ENCODE results near the gene ANXA9. TPM values are rescaled to one million over a fixed set of nuclear protein-coding genes. Genes with fewer than 3 reads are reported as not detected.

Gene ANXA9
- total and polyA plus RNA-seq, 2 of the 4 experiments (the other 2 are of a cell fraction), result 0.21 to 0.36 TPM

DNA sequence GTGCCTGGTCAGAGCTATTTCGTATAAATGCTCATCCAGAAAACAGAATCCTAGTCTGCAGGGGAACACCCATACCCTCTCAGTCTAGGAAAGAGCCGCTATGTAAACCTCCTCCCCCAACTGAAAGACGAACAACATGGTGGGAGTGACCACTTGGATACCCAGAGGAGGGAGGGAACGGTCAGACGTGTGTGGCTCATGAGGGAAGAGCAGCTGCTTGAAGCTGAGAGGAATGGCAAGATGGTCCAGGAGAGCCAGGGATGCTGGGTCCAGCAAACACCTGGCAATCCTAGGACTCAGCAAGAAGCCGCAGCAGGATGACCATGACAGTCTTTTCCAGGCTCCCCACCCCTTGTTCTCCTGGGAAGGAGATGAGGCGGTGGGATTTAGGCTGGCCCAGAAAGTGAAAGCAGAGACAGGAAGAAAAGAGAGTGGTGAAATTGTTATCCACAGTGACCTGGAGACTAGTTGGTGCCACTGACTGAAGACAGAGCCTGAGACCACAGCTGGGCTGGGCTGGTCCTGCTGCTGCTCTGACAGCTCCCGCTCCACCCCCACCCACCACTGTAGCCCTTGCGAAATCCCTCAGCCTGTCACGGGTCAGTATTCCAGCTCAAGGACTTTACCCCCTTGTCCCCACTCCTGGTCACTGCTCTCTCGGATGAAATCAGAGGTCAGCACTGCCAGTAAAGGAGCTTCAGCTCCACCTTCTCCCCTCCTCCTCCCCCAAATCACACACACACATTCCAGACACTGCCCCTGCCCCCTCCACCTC lies 11.1 kb upstream of the ANXA9 start (continued):
- no peak for TF ChIP-seq RAD21 (IDR thresholded peaks at IDR 0.05; ENCODE audit: low read length)
- TF ChIP-seq SMC3 (IDR thresholded peaks at IDR 0.05; ENCODE audit: low read depth, low read length), result no peak
- no peak for TF ChIP-seq MAFK (IDR thresholded peaks at IDR 0.05; ENCODE audit: low read depth, low read length)

DNA sequence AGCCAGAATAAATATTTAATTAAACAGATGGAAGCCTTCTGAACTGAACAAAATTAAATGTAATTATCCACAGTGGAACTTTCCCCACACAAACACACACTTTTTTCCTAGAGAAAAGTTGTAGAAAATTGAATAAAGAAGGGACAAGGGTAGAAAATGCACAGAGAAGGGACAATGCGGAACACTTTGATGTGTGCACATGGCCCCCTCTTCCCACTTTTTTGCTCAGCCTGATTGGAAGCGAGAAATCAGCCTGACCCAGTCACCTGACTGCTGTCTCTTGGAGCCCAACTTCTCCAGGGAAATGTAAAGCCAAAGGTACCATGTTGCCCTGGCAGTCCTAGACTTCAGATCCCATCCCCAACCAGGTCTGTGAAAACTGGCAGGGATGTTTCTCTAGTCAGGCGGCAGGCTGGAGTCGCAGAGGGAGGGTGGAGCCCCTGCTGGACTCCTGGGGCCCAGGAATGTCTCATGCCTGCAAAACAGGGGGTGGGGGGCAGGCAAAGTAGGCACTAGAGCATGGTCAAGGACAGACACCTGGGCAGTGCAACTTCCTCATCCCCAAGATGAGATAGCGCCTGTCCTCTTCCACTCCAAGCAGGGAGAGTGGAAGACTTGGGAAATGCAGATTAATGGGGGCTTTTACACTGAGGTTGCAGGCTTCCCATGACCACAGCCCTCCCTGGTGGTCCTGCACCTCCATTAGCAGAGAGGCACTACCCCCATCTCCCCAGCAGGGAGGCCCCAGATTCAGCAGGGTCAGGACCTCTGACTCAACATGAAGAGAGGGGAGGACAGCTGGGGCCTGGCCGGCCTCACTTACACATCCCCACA lies 10.3 kb upstream of the ANXA9 start:
- peak overlapping the region in 1 of 2 experiments; percentile 65; a peak in 2 of 4 replicates for H4K8ac ChIP-seq (ENCODE audit: low read depth in 2 of 2, low read length in 2 of 2)
- no peaks in the 10 kb centered on the region for H3K27me3 ChIP-seq (ENCODE audit: control insufficient read depth, insufficient read depth, low read length)
- peak overlapping the region; percentile 88 for H2AK9ac ChIP-seq (replicated peaks; ENCODE audit: low read depth, low read length, poor library complexity)
- peak overlapping the region; percentile 69; the same call in 1 of the 2 replicates for H2BK20ac ChIP-seq (ENCODE audit: low read depth, low read length)
- in situ Hi-C loops (cut with MboI; ENCODE audit: low sequenced_read_pairs), result loop anchor here (10.0 kb wide), 1 partner anchor 63 kb away; the partner anchor contains the start of gene BNIPL
- H2AFZ ChIP-seq (replicated peaks; ENCODE audit: low read length, poor library complexity), result peak overlapping the region; percentile 24
- H3K4ac ChIP-seq (ENCODE audit: low read depth, low read length), result peak overlapping the region; percentile 83
- intact Hi-C loops (cut with micrococcal nuclease), result no loop called here
- peak overlapping the region; percentile 12 for H3K4me3 ChIP-seq (ENCODE audit: insufficient read depth, low read depth, low read length)
- WGBS, 2 experiments (ENCODE audit: extremely low coverage in 2 of 2, insufficient read length in 1 of 2), result no CpG with 5 or more reads among the region's 6 CpGs
- peak overlapping the region; percentile 74 for H2BK5ac ChIP-seq (ENCODE audit: low read depth, low read length, poor library complexity, severe bottlenecking)
- DNase-seq, result no peak
- peak overlapping the region; percentile 40 for H4K5ac ChIP-seq (ENCODE audit: low read depth, low read length)
- peak overlapping the region; percentile 96 for H3K4me2 ChIP-seq (ENCODE audit: low read depth, low read length)
- H2BK15ac ChIP-seq (ENCODE audit: low read depth, low read length), result peak overlapping the region; percentile 18; the same call in 1 of the 3 replicates
- H4K20me1 ChIP-seq (ENCODE audit: insufficient read depth, low read length), result peaks cover 67% of the 10 kb centered on the region
- no TSS peak for BruUV-seq (replicated peaks)
- H2AK5ac ChIP-seq (ENCODE audit: low read depth, low read length), result peak overlapping the region; percentile 94
- H3K4me1 ChIP-seq (ENCODE audit: control insufficient read depth, insufficient read depth, low read length), result peaks cover 31% of the 10 kb centered on the region
- CTCF ChIA-PET, result no interaction called here
- H3K36me3 ChIP-seq (ENCODE audit: control insufficient read depth, insufficient read depth, low read length), result peaks cover 22% of the 10 kb centered on the region
- H4K91ac ChIP-seq (ENCODE audit: insufficient read depth, low read depth, low read length), result peak overlapping the region; percentile 89
- H3K23ac ChIP-seq (ENCODE audit: low read depth, low read length), result peak overlapping the region; percentile 97
- ATAC-seq (ENCODE audit: low read depth), result no peak
- POLR2A ChIA-PET (ENCODE audit: unreplicated experiment), result interaction anchor here (0.7 kb wide), 1 partner anchor 565 kb away, joined by 3 read pairs; no protein-coding TSS in a partner anchor
- H3K9ac ChIP-seq (ENCODE audit: low read depth, low read length), result peak overlapping the region; percentile 94
- H2BK120ac ChIP-seq (ENCODE audit: low read depth, low read length), result peak overlapping the region; percentile 62
- H3K9me3 ChIP-seq (ENCODE audit: control insufficient read depth, insufficient read depth, low read length), result no peaks in the 10 kb centered on the region
- peaks cover 21 to 72% of the 10 kb centered on the region in 2 experiments for H3K79me1 ChIP-seq (ENCODE audit: low read depth in 1 of 2, low read length in 2 of 2)
- peak overlapping the region; percentile 76 for H3K18ac ChIP-seq (ENCODE audit: low read depth, low read length)
- dilution Hi-C loops (cut with HindIII; ENCODE audit: low sequenced_read_pairs, unreplicated experiment), result no loop called here
- H3K14ac ChIP-seq (replicated peaks; ENCODE audit: low read depth, low read length), result peak overlapping the region; percentile 82
- TF ChIP-seq MAZ (IDR thresholded peaks at IDR 0.05; ENCODE audit: borderline replicate concordance, low read depth, low read length), result 0 out of 2 replicates have a peak, but pooled peaks have one; percentile 5
- TF ChIP-seq SMC3 (IDR thresholded peaks at IDR 0.05; ENCODE audit: low read depth, low read length), result no peak
- TF ChIP-seq, protein P1, sequence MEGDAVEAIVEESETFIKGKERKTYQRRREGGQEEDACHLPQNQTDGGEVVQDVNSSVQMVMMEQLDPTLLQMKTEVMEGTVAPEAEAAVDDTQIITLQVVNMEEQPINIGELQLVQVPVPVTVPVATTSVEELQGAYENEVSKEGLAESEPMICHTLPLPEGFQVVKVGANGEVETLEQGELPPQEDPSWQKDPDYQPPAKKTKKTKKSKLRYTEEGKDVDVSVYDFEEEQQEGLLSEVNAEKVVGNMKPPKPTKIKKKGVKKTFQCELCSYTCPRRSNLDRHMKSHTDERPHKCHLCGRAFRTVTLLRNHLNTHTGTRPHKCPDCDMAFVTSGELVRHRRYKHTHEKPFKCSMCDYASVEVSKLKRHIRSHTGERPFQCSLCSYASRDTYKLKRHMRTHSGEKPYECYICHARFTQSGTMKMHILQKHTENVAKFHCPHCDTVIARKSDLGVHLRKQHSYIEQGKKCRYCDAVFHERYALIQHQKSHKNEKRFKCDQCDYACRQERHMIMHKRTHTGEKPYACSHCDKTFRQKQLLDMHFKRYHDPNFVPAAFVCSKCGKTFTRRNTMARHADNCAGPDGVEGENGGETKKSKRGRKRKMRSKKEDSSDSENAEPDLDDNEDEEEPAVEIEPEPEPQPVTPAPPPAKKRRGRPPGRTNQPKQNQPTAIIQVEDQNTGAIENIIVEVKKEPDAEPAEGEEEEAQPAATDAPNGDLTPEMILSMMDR (conservative IDR thresholded peaks at IDR 0.05; ENCODE audit: low read depth, low read length), result 0 out of 2 replicates have a peak, but pooled peaks have one; percentile 22
- H3K27ac ChIP-seq (ENCODE audit: insufficient read depth, low read length), result peak overlapping the region; percentile 86
- H3K56ac ChIP-seq (ENCODE audit: extremely low read depth, insufficient read depth, low read length), result peak overlapping the region; percentile 36; the same call in 1 of the 2 replicates
- H3K9me1 ChIP-seq (ENCODE audit: insufficient read depth, low read length), result peaks cover 36% of the 10 kb centered on the region

All from IMR-90 (cell line).